ENCODE results near the gene CFAP97D2.
A peak's percentile ranks its signal among the peaks of the same experiment; 100 is the strongest.
"Not testable (repeated sequence)": the region's sequence is repeated elsewhere in the genome, so short reads cannot be mapped to it uniquely, and the experiment has no call there.

The CFAP97D2 gene

DNA sequence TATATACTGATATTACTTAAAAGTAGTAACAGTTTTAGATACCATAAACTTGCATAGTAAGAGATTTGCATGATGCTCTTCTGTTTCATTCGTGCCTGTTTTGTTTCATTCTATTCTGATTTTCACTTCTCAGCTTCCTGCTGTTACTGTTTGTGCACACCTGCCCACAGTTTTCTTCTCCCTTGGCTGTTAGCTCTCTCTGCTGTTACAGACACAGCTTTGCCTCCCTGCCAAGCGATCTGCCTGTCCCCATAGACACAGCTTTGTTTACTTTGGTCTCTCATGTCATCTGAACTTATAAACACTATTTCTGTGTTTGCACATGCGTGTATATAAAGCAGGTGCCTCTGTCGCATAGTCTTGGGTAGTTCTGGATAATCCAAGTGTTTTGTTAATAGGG lies 80.9 kb downstream of the CFAP97D2 start:
- H3K27ac Mint-ChIP-seq = peak overlapping the region; percentile 5
- H3K4me3 Mint-ChIP-seq = no peak overlapping the region
- H3K9me3 Mint-ChIP-seq = no peaks in the 10 kb centered on the region
- DNase-seq = no peak
- CTCF ChIA-PET = no interaction called here
- peaks cover 70% of the 10 kb centered on the region for H3K36me3 Mint-ChIP-seq
- H3K27me3 Mint-ChIP-seq = no peaks in the 10 kb centered on the region
- H3K4me1 Mint-ChIP-seq = peaks cover 37% of the 10 kb centered on the region

DNA sequence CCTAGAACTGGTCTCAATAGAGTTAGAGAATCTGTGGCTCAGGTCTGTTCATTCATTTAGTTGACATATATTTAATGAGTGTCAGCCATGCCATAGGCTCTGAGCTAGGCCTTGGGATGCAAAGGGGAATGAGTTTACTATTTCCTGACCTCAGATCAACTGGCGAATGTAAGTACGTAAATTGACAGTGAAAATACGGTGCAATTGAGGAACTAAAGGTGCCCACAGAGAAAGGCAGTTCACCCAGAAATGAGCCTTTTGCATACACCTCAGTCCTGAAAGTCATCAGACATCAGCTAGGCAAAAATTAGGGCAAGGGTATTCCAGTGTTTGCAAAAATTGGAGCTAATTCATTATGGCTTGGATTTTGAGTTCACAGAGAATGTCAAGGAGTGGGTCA lies 81.8 kb downstream of the CFAP97D2 start:
- no peak for DNase-seq
- Mint-ChIP-seq H3K4me1 (peaks cover 43% of the 10 kb centered on the region), H3K36me3 (peaks cover 71% of the 10 kb centered on the region), H3K27me3 (no peaks in the 10 kb centered on the region), H3K27ac (no peak overlapping the region), H3K4me3 (no peak overlapping the region), H3K9me3 (no peaks in the 10 kb centered on the region)
- CTCF ChIA-PET = no interaction called here

DNA sequence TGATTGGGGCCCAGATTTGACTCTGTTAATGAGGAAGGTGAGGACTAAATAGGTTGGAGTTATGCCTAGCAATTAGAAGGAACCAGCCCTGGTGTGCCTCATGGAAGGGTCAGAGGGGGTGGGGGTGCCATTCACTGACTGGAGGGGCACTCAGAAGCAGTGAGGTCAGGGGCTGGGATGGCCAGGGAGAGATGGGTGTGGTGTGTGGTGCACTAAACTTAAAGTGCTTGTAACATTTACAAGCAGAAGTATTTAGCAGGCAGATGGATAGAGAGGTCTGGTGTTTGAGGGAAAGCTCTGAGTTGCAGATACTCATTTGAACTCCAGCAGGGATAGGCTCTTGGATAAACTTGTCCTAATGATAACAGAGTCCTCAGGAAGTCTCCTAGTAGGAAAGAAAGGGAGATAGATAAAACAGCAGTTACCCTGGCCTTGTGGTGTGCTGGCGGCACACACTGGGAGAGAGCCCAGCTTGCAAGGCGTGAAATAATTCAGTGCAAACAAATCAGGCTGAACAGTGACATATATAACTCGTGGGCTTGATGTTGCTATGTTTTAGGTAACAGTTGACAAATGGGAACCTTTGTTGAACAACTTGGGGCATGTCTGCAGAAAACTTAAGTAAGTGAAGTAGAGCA lies 82.4 kb downstream of the CFAP97D2 start:
- Mint-ChIP-seq H3K9me3 (no peaks in the 10 kb centered on the region), H3K4me3 (no peak overlapping the region), H3K27ac (no peak overlapping the region), H3K4me1 (peaks cover 48% of the 10 kb centered on the region), H3K36me3 (peaks cover 71% of the 10 kb centered on the region), H3K27me3 (no peaks in the 10 kb centered on the region)
- DNase-seq = no peak
- CTCF ChIA-PET = no interaction called here

DNA sequence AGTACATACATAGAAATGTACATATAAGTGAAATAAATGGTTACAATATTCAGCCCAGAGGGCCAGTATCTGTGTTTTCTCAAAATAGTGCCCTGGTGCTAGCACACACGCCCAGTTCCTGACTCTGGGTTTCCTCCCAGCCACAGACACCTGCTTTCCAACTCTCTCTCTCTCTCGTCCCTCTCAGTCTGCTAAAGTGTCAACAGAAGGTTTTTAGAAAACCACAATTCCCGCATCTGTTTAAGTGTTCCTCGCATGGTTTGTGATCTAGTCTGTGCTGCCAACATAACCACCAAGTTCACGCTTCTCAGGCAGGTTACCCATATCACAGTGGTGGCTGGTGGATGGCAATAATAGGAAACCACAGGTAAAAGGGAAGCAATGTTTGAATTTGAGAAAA lies 84.5 kb downstream of the CFAP97D2 start:
- H3K4me1 Mint-ChIP-seq = peaks cover 59% of the 10 kb centered on the region
- H3K9me3 Mint-ChIP-seq = peaks cover 5% of the 10 kb centered on the region
- peak; percentile 36 for DNase-seq
- CTCF ChIA-PET = no interaction called here
- peaks cover 75% of the 10 kb centered on the region for H3K36me3 Mint-ChIP-seq
- peak overlapping the region; percentile 78 for H3K27ac Mint-ChIP-seq
- no peaks in the 10 kb centered on the region for H3K27me3 Mint-ChIP-seq
- H3K4me3 Mint-ChIP-seq = no peak overlapping the region

DNA sequence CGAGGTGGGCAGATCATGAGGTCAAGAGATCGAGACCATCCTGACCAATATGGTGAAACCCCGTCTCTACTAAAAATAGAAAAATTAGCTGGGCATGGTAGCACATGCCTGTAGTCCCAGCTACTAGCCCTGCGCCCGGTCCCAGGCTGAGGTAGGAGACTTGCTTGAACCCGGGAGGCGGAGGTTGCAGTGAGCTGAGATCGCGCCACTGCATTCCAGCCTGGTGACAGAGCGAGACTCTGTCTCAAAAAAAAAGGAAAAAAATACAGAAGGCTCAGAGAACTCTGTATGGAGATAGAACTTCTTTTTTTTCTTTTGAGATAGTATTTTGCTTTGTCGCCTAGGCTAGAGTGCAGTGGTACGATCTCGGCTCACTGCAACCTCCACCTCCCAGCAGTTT lies 85.3 kb downstream of the CFAP97D2 start:
- H3K36me3 Mint-ChIP-seq = peaks cover 77% of the 10 kb centered on the region
- H3K27me3 Mint-ChIP-seq, H3K27ac Mint-ChIP-seq, CTCF ChIA-PET, DNase-seq, H3K4me3 Mint-ChIP-seq, H3K9me3 Mint-ChIP-seq: not testable (repeated sequence)
- H3K4me1 Mint-ChIP-seq = peaks cover 67% of the 10 kb centered on the region

DNA sequence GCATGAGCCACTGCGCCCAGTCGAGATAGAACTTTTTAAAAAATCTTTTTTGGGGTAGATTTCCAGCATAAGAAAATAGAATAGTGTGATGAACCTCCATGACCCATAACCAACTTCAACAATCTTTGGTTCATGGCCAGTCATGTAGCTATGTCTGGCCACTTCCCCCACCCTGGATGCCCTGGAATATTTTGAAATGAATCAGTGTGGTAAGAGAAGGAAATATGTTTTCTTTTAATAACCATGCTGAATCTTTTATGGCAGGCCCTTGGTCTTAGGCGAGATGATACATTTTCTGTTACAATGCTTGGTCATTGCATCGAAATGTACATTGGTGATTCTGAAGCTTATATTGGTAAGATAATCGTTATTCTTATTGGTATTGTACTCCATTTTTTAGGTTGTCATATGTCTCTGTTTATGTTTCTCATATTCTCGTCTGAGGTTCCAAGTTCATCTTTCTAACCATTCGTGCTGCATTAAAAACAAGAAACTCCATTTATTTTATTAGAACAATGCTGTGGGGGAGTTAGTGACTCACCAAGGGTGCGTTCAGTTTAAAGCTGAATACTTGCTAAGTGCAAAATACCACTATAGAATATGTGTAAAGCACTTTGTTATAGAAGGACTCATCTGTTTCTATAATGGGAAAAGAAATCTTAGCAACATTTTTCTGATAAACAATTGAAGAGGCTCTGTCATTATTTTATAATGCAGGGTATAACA lies 86.0 kb downstream of the CFAP97D2 start:
- Mint-ChIP-seq H3K27ac (peak overlapping the region; percentile 35), H3K27me3 (no peaks in the 10 kb centered on the region), H3K4me3 (no peak overlapping the region), H3K36me3 (peaks cover 72% of the 10 kb centered on the region), H3K9me3 (peaks cover 5% of the 10 kb centered on the region), H3K4me1 (peaks cover 66% of the 10 kb centered on the region)
- CTCF ChIA-PET = no interaction called here
- no peak for DNase-seq

DNA sequence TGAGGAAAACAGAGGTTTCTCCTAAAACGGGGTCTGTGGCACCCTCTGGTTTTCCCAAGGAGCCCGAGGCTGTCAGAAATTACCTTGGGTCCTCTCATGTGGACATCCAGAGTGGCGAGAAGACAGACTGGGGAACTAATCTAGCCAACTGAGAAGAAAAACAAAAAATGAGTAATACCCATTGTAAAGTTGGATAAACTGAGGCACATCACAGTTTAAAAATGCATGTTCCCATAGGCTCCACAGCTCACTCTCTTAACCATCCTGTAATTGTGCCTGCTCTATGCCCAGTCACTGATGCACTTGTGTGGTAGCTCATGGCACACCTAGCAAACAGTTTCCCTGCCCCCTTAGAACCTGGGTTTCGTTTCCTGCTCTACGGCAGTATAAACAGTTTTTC lies 87.2 kb downstream of the CFAP97D2 start:
- DNase-seq = no peak
- Mint-ChIP-seq H3K36me3 (peaks cover 70% of the 10 kb centered on the region), H3K9me3 (peaks cover 5% of the 10 kb centered on the region), H3K27ac (peak overlapping the region; percentile 62), H3K27me3 (no peaks in the 10 kb centered on the region), H3K4me3 (no peak overlapping the region), H3K4me1 (peaks cover 60% of the 10 kb centered on the region)
- CTCF ChIA-PET = no interaction called here

DNA sequence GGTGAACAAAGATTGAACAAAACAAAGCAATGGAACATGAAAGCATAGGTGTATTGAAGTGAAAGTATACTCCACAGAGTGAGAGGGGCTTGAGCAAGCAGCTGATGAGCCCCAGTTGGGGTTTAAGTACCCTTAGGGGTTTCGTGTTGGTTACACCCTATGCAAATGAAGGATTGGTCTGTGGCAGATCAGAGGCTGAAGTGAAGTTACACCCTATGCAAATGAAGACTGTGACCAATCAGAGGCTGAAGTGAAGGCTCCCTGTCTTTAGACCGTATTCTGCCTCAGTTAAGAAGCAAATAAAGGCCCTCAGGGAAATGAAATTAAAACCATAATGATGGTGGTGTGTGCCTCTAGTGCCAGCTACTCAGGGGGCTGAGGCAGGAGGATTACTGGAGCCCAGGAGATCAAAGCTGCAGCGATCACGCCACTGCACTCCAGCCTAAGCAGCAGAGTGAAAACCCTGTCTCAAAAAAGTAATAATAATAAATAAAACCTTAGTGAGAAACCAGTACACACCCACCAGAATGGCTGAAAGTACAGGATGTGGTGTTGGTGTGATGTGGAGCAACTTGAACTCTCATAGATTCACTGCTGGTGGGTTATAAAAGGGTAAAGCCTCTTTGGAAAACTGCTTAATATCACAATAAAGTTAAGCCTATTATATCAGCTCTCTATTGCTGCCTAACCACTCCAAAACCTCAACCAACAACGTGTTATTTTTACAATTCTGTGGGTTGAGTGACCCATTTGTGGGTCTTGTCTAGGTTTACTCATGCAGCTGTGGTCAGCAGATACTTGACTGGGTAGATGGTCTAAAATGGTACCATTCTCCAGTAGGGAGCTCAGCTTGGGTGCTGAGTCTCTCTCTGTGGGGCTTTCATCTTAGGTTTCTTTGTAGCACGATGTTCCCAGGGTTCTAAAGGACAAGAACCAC lies 89.6 kb downstream of the CFAP97D2 start:
- DNase-seq = no peak
- CTCF ChIA-PET = interaction anchor here (1.4 kb wide), 1 partner anchor 73 kb away, joined by 3 read pairs; no protein-coding TSS in a partner anchor
- no peak overlapping the region for H3K4me3 Mint-ChIP-seq
- H3K27ac Mint-ChIP-seq = peak overlapping the region; percentile 64
- H3K27me3 Mint-ChIP-seq = no peaks in the 10 kb centered on the region
- H3K9me3 Mint-ChIP-seq = peaks cover 5% of the 10 kb centered on the region
- peaks cover 38% of the 10 kb centered on the region for H3K4me1 Mint-ChIP-seq
- peaks cover 68% of the 10 kb centered on the region for H3K36me3 Mint-ChIP-seq

DNA sequence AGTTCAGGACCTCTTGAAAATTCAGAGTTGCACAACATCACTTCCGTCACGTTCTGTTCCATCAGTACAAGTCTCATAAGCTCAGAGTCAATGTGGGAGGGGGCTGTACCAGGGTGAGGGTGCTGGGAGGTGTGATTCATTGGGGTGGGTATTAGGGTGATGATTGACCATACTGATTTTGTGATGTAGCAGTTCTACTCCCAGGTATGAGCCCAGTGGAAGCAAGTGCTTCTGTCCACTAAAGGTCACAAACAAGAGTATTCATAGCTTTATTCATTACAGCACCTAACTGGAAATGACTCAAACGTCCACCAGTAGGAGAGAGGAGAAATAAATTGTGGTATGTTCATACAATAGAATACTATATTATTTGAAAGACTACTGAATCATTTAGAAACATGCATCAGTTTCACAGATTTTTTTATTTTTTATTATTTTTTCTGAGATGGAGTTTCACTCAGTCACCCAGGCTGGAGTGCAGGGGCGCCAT lies 90.3 kb downstream of the CFAP97D2 start:
- Mint-ChIP-seq H3K9me3 (peaks cover 5% of the 10 kb centered on the region), H3K27me3 (no peaks in the 10 kb centered on the region), H3K4me3 (no peak overlapping the region), H3K4me1 (peaks cover 35% of the 10 kb centered on the region), H3K27ac (peak overlapping the region; percentile 7), H3K36me3 (peaks cover 68% of the 10 kb centered on the region)
- DNase-seq = no peak
- CTCF ChIA-PET = interaction anchor here (1.4 kb wide), 1 partner anchor 72 kb away, joined by 3 read pairs; no protein-coding TSS in a partner anchor
